PC-9 (cell line): ENCODE measurements around the gene SMIM29. TPM values are rescaled to one million over a fixed set of nuclear protein-coding genes. Genes with fewer than 3 reads are reported as not detected.

Experiments
- BruUV-seq: library from RNA; stranded (reverse); fragments of 400-500 nt; replicated peaks from 2 replicates; lab custom pipeline; 2021; lab: Mats Ljungman, UMichigan
- CTCF ChIA-PET: fragments of 300-600 bp; sonication (Branson Sonifier 250); formaldehyde crosslinking; loops from one replicate; lab custom pipeline; 2022; ENCODE audit warnings: antibody characterized with exemption; lab: Charles Lee
- POLR2A ChIA-PET: fragments of 300-600 bp; sonication (Branson Sonifier 250); formaldehyde crosslinking; loops from one replicate; lab custom pipeline; 2022; ENCODE audit warnings: antibody characterized with exemption; ENCODE audit not compliant: unreplicated experiment; lab: Charles Lee
- DNase-seq, 2 experiments: peaks; one replicate each; pipeline versions ENCODE4 v3.0.0 to v3.0.0-alpha.2; 2015 to 2022; ENCODE audit warnings: mixed read lengths in 1 of 2
- H2AFZ ChIP-seq: fragments of 200-600 bp; sonication (generic); 2 replicates; pipeline ENCODE4 v1.8.1; 2017; ENCODE audit warnings: antibody characterized with exemption
- H3F3A ChIP-seq: fragments of 200-600 bp; sonication (generic); 2 replicates; pipeline ENCODE4 v1.8.1; 2017; ENCODE audit warnings: antibody characterized with exemption, mild to moderate bottlenecking, low read depth; ENCODE audit not compliant: insufficient read depth
- H3K27ac ChIP-seq: fragments of 200-600 bp; sonication (generic); 2 replicates; pipeline ENCODE4 v1.6.1; 2016; ENCODE audit warnings: mixed run types
- H3K27me3 ChIP-seq: fragments of 200-600 bp; sonication (generic); 2 replicates; pipeline ENCODE4 v1.6.1; 2016; ENCODE audit warnings: low read depth, mixed run types; ENCODE audit not compliant: insufficient read depth
- H3K36me3 ChIP-seq: fragments of 200-600 bp; sonication (generic); 2 replicates; pipeline ENCODE4 v1.6.1; 2016; ENCODE audit warnings: low read depth, mixed run types
- H3K4me1 ChIP-seq: fragments of 200-600 bp; sonication (generic); replicated peaks from 2 replicates; pipeline ENCODE4 v1.6.1; 2016; ENCODE audit warnings: mixed run types; ENCODE audit not compliant: insufficient read depth
- H3K4me2 ChIP-seq: fragments of 200-600 bp; sonication (generic); 2 replicates; pipeline ENCODE4 v1.6.1; 2017; ENCODE audit warnings: mixed run types
- H3K4me3 ChIP-seq: fragments of 200-600 bp; sonication (generic); 2 replicates; pipeline ENCODE4 v1.6.1; 2016; ENCODE audit warnings: mixed run types
- H3K79me2 ChIP-seq: fragments of 200-600 bp; sonication (generic); 2 replicates; pipeline ENCODE4 v1.6.1; 2017; ENCODE audit warnings: low read depth, mixed run types
- H3K9me2 ChIP-seq: fragments of 200-600 bp; sonication (generic); 2 replicates; pipeline ENCODE4 v1.8.1; 2017; ENCODE audit warnings: mild to moderate bottlenecking; ENCODE audit not compliant: insufficient read depth
- H3K9me3 ChIP-seq: fragments of 200-600 bp; sonication (generic); 2 replicates; pipeline ENCODE4 v1.8.1; 2016; ENCODE audit warnings: low read depth; ENCODE audit not compliant: insufficient read depth
- H4K20me1 ChIP-seq: fragments of 200-600 bp; sonication (generic); 2 replicates; pipeline ENCODE4 v1.8.1; 2017; ENCODE audit not compliant: insufficient read depth
- EZH2 ChIP-seq: fragments of 200-600 bp; sonication (generic); IDR thresholded peaks from 2 replicates; pipeline ENCODE4 v1.8.0; 2017; ENCODE audit warnings: antibody characterized with exemption, low read depth
- intact Hi-C: fragments of 100-400 bp; cut with micrococcal nuclease; formaldehyde crosslinking; loops from one replicate; pipeline ENCODE4 v1.10.0; 2022; ENCODE audit not compliant: unreplicated experiment
- total RNA-seq: library from RNA; stranded (reverse); gene quantifications from 2 replicates; pipeline ENCODE4 v1.2.3, GENCODE V29; 2021
- TF ChIP-seq, protein P1 (sequence below): fragments of 200-600 bp; sonication (generic); conservative IDR thresholded peaks from 2 replicates; pipeline ENCODE4 v1.6.1; 2017; ENCODE audit warnings: mixed run types, antibody characterized with exemption, mild to moderate bottlenecking, moderate library complexity

The SMIM29 gene
- total RNA-seq, 1 experiment from 2014 or later = 35.2 TPM

DNA sequence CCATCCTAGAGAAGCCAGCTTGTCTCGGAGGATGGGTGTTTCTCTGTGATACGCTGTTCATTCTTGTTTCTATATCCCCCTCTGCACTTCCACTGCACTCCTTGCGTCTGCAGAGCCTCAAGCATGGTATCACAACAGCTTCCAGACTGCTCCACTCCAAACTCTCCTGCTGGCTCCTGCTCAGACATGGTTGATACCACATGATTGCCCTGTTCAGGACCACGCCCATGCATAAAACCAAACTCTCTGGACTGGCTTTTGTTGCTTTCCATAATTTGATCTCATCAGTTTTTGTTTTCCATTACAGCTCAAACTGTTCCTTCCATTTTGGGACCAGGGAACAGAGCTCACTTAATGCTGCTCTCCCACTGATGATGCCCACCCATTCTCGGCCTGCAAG lies 30.0 kb upstream of the SMIM29 start:
- no peak for DNase-seq
- Histone ChIP-seq H3K27me3 (no peaks in the 10 kb centered on the region), H3K4me3 (no peak overlapping the region), H3K4me1 (peaks cover 10% of the 10 kb centered on the region), H4K20me1 (no peaks in the 10 kb centered on the region), H3K79me2 (no peaks in the 10 kb centered on the region), H3F3A (no peaks in the 10 kb centered on the region), H3K36me3 (peaks cover 4% of the 10 kb centered on the region; the same call in 1 of the 2 replicates), H3K27ac (no peak overlapping the region), H3K9me2 (no peaks in the 10 kb centered on the region), H3K4me2 (no peak overlapping the region), H2AFZ (no peak overlapping the region), H3K9me3 (no peaks in the 10 kb centered on the region)
- ChIA-PET CTCF (no interaction called here), POLR2A (interaction anchor here (0.6 kb wide), 2 partner anchors 40 to 160 kb away, joined by 3 to 5 read pairs; no protein-coding TSS in a partner anchor)
- TF ChIP-seq EZH2 = no peak
- TF ChIP-seq, protein P1, sequence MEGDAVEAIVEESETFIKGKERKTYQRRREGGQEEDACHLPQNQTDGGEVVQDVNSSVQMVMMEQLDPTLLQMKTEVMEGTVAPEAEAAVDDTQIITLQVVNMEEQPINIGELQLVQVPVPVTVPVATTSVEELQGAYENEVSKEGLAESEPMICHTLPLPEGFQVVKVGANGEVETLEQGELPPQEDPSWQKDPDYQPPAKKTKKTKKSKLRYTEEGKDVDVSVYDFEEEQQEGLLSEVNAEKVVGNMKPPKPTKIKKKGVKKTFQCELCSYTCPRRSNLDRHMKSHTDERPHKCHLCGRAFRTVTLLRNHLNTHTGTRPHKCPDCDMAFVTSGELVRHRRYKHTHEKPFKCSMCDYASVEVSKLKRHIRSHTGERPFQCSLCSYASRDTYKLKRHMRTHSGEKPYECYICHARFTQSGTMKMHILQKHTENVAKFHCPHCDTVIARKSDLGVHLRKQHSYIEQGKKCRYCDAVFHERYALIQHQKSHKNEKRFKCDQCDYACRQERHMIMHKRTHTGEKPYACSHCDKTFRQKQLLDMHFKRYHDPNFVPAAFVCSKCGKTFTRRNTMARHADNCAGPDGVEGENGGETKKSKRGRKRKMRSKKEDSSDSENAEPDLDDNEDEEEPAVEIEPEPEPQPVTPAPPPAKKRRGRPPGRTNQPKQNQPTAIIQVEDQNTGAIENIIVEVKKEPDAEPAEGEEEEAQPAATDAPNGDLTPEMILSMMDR = no peak
- BruUV-seq = no TSS peak
- intact Hi-C loops = no loop called here

DNA sequence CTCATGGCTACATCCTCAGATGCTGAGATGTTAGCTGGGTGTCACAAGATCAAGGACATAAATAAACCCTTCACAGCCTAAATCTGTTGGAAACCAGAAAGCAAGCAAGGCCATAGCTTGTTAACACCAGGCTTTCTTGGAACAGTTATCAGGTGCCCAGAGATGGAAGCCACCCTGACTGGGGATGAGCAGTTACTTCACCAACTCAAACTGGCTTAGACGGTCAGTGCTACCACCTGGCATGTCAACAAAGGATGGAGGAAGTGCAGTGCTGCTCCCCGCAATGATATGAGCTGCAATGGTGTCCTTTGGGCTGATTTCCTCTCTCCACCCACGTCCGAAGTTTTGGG lies 28.9 kb upstream of the SMIM29 start:
- H3K27ac ChIP-seq = no peak overlapping the region
- H3K4me3 ChIP-seq = no peak overlapping the region
- H3K79me2 ChIP-seq = no peaks in the 10 kb centered on the region
- POLR2A ChIA-PET = no interaction called here
- no TSS peak for BruUV-seq
- no peak for DNase-seq
- peaks cover 10% of the 10 kb centered on the region for H3K4me1 ChIP-seq
- H2AFZ ChIP-seq = no peak overlapping the region
- intact Hi-C loops = no loop called here
- no peak overlapping the region for H3K4me2 ChIP-seq
- H3F3A ChIP-seq = no peaks in the 10 kb centered on the region
- CTCF ChIA-PET = no interaction called here
- 0 out of 2 replicates have a peak, but pooled peaks cover 4% of the 10 kb centered on the region for H3K36me3 ChIP-seq
- no peaks in the 10 kb centered on the region for H3K27me3 ChIP-seq
- TF ChIP-seq, protein P1 = no peak
- no peak for TF ChIP-seq EZH2
- no peaks in the 10 kb centered on the region for H4K20me1 ChIP-seq
- no peaks in the 10 kb centered on the region for H3K9me3 ChIP-seq
- no peaks in the 10 kb centered on the region for H3K9me2 ChIP-seq

DNA sequence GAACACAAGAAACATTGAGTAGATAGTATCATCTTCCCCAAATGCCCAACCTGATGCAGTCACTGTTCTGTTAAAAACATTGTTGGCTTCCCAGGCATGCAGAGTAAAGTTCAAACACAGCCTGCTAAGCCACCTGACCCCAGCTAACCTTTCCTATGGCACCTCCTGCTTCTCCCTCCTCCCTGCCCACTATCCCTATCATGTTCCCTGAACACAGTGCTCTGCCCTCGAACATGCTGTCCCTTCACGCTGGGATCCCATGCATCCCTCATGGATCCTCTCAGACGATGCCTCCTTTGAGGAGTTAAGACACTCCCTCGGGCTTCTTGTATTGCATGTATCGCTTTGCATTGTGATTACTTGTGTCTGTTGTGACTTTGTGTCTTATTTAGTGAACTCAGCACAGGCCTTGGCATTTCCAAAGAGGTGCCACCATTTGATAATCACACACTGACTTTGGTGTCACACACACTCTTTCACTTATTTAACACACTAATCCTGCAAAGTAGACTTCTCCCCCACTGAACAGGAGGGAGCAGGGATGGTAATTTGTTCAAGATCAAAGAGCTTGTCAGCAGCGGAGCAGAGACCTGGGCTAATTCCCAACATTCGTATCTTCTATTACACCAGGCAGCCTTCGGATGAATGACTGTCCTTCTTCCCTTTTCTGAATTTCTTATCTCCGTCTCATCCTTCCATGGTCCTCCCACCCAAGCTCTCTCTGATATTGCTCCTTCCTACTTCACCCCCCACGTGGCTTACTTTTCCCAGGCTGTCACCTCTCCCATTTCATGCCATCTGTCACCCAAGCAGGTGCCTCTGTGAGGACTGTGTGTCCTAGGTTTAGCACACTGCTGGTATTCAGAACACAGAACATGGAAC lies 28.3 kb upstream of the SMIM29 start:
- Histone ChIP-seq H3F3A (no peaks in the 10 kb centered on the region), H3K9me3 (no peaks in the 10 kb centered on the region), H3K36me3 (0 out of 2 replicates have a peak, but pooled peaks cover 4% of the 10 kb centered on the region), H3K4me1 (peaks cover 10% of the 10 kb centered on the region), H4K20me1 (no peaks in the 10 kb centered on the region), H3K27me3 (no peaks in the 10 kb centered on the region), H2AFZ (no peak overlapping the region), H3K27ac (no peak overlapping the region), H3K4me3 (no peak overlapping the region), H3K79me2 (no peaks in the 10 kb centered on the region), H3K4me2 (no peak overlapping the region), H3K9me2 (no peaks in the 10 kb centered on the region)
- TF ChIP-seq EZH2 = no peak
- TF ChIP-seq, protein P1 = no peak
- ChIA-PET POLR2A (no interaction called here), CTCF (interaction anchor here (0.5 kb wide), 1 partner anchor 34 kb away, joined by 6 read pairs; no protein-coding TSS in a partner anchor)
- DNase-seq = no peak
- BruUV-seq = no TSS peak
- intact Hi-C loops = no loop called here
